Measurements from ENCODE around the gene DLG1.

Gene DLG1

DNA sequence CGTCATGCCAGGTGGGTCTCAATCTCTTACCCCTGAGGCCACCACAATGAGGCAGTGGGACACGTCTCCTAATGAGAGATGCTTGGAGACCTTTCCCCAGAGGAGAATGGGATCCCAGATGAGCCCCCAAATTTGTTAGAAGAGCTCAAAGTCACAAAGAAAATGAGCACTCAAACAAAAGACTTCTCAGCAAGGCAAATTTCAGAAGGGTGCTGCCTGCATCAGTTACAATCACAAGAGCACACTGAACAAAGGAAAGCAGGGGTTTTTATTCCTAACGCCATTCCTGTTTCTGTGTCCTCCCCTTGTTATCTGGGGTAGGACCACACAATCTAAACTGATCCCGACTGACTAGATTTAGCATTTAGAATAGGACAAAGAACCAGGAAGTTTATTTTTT, 50.1 kb downstream of the DLG1 start:
- DNase-seq (ENCODE audit: low read depth, low spot score), result no peak

DNA sequence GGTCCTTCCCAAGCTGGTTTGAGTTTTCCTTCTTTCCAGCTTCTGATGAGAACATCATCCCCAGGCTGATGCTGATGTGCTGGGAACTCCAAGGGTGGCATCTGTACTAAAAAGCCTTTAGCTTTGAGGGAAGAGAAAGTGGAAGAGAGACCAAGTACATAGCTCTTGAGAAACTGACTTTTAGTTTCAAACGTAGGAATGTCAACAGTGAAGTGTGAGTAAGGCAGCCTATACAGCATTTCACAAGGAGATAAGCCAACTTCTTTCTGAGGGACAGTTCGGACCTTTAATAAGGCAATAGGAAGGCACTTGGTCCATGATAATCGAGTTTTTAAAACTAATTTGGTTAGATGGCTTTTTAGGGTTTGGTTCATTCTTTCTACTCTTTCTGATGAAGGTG, 53.7 kb downstream of the DLG1 start:
- DNase-seq (ENCODE audit: low read depth, low spot score), result no peak

DNA sequence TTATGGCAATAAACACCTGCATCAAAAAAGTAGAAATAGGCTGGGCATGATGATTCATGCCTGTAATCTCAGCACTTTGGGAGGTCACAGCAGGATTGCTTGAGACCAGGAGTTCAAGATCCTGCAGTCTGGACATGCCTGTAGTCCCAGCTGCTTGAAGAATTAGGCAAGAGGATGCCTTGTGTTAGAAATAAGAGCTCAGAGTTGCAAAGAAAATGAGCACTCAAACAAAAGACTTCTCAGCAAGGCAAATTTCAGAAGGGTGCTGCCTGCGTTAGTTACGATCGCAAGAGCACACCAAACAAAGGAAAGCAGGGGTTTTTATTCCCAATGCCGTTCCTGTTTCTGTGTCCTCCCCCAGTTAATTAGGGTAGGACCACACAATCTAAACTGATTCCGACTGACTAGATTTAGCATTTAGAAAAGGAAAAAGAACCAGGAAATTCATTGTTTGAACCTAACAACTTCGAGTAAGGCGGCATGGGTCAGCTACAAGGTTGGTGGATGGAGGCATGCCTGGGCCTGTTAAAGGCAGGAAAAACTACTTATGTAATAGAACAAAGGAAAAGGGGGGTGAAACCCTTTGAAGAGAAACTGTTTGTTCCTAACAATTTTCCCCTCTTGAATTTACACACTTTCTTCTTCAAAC, 55.5 kb downstream of the DLG1 start:
- DNase-seq (ENCODE audit: low read depth, low spot score), result no peak

- DNase-seq (ENCODE audit: low read depth, low spot score), result no peak
These were observed 57.2 kb downstream of the DLG1 start for GRCh38 chr3:197241173-197241572.

DNA sequence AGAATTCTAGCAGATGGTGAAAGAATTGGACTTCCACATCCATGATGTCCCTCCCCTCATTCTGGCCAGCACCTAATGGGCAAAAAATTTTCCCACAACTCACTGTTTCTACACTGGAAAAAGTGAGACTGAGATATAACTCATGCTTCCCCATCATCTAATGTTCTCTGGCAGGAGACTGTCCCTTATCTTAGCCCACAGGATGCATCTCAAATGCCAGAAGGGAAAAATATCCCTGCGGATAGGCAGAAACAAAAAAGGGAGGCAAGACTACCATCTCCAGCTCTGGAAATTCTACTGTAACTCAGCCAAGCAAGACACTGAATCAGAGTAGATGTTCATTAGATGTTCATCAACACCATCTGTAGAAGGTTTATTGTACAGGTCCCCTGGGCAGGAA, 58.6 kb downstream of the DLG1 start:
- no peak for DNase-seq (ENCODE audit: low read depth, low spot score)

GRCh38 chr3:197238842-197239241, 59.6 kb downstream of the DLG1 start:
- no peak for DNase-seq (ENCODE audit: low read depth, low spot score)

GRCh38 chr3:197237897-197238296, 60.5 kb downstream of the DLG1 start:
- DNase-seq (ENCODE audit: low read depth, low spot score), result no peak

GRCh38 chr3:197236362-197236761, 62.0 kb downstream of the DLG1 start:
- DNase-seq (ENCODE audit: low read depth, low spot score), result no peak

GRCh38 chr3:197234947-197235914, 63.2 kb downstream of the DLG1 start:
- no peak for DNase-seq (ENCODE audit: low read depth, low spot score)

DNA sequence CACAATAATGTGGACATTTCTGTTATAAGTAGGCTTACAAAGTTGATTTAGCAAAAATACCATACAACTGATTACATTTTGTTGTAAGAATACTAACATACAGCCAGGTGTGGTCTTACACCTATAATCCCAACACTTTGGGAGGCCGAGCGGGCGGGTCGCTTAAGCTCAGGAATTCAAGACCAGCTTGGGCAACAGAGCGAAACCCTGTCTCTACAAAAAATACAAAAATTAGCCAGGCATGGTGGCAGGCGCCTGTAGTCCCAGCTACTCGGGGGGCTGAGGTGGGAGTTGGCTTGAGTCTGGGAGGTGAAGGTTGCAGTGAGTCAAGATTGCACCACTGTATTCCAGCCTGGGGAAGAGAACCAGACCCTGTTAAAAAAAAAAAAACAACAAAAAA, 67.1 kb downstream of the DLG1 start:
- no peak for DNase-seq (ENCODE audit: low read depth, low spot score)

- DNase-seq (ENCODE audit: low read depth, low spot score), result no peak
These were observed 68.6 kb downstream of the DLG1 start for GRCh38 chr3:197229836-197230235.

- DNase-seq (ENCODE audit: low read depth, low spot score), result no peak
These were observed 69.2 kb downstream of the DLG1 start for GRCh38 chr3:197229178-197229577.

DNA sequence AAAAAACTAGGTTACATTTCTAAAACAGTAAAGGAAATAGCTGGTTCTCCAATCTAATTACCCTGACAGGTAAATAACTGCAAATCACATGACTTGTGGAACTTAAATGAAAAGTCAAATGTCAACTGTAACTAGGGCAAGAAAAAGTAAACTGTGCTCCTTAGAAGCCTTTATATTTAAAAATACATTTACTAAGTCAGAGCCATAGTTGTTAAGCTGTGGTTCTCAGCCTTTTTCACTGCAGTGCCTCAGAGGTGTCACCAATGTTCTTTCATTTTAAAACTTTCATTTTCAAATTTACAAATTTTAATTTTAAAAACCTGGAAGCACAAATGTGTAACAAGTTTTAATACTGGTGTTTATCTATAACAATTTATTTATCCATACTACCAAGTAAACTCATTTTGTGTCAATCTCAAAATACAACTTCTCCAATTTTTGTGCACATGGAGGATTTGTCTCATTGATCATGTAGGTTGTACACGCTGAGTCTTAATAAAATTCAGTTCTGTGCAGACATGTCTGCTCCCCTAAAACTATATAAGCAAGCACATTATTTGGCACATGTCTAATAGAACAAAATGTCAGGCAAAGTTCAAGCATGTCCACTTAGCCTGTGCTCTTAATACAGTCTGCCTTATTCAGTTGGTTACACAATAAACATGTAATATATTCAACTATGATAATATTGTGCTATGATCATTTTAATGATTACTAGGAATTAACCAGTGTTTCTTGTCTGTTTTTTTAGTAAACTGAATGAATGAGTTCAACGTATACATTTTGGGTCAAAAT, 70.4 kb downstream of the DLG1 start:
- no peak for DNase-seq (ENCODE audit: low read depth, low spot score)

DNA sequence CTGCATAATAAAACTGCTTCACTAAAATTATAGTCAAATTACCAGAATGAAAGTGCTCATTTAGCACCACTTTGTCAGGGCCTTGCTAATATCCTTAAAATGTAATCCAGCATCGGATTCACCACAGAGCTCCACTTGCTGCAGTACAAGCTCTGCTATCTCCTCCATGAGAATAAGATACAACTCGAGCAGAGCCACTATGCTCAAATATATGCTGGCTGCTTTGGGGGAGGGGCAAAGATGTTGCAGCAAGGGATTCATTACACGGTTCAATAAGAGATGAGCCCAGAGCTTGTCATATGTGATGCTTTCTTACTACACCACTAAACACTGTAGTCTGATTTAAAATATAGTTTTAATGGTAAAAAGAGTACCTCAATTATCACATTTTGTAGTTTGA, 72.2 kb downstream of the DLG1 start:
- no peak for DNase-seq (ENCODE audit: low read depth, low spot score)

DNA sequence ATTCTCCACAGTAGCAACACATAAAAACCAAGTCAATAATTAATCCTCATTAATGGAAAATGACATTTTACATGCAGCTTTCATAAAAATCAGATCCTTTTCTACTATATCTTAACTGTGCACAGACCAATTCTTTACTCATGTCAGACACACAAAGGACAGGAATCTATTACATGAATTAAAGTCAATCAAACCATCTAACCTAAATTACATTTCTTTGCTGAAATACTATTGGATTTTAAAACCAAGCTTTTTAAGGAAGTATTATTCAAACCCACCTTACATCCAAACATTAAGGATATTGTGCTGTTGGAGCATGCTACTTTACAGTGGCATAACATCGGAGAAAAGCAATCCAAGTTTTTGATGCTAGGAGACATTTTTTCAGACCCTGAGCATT, 72.8 kb downstream of the DLG1 start:
- DNase-seq (ENCODE audit: low read depth, low spot score), result no peak

DNA sequence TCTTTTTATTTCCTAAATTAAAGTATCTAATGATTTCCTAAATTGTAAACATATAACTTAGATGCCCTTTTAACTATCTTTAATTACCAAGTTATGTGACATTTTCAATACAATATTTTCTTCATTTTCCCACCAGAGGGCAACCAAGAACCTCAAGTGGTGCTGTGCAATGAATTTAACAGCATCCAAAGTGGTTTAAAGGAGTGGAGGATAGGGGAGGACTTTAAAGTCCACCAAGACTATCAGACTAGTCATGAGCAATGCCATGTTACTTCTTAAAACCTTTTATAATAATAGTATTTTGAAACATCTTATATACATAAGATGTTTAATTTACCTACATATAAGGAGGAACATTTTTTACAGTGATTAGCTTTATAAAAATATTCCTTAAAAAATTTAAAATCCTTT, 74.4 kb downstream of the DLG1 start:
- no peak for DNase-seq (ENCODE audit: low read depth, low spot score)

- no peak for DNase-seq (ENCODE audit: low read depth, low spot score)
These were observed 75.5 kb downstream of the DLG1 start for GRCh38 chr3:197222937-197223370.

DNA sequence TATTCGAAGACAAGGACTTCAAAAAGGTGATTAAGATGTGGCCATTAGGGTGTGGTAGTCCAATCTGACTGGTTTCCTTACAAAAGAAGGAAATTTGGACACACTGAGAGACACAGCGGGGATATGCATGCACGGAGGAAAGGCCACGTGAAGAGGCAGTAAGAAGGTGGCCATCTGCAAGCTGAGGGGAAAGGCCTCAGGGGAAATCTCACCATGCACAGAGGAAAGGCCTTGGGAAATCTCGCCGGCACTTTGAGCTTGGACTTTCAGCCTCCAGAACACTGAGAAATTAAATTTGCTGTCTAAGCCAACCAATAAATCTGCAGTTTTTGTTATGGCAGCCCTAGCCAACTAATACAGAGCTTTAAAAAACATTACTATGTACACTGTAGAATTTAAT, 78.8 kb downstream of the DLG1 start:
- no peak for DNase-seq (ENCODE audit: low read depth, low spot score)

DNA sequence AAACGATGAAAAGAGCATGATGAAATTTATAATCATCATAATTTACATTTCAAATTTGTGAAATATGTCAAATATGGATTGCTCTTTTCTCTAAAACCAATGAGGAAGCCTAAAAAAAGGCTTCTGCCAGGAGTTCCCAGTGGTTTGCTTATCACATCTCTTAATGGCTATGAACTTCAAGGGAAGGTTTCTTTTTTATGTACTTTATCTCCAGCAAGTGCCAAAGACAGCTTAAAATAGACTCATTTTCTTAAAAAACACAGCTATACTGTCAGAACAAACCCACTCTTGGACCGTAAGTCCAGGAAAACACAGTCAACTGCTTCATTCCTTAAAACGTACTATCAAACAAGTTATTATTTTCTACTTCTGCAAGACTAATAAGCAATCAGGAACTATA, 80.2 kb downstream of the DLG1 start:
- DNase-seq (ENCODE audit: low read depth, low spot score), result no peak

- DNase-seq (ENCODE audit: low read depth, low spot score), result no peak
These were observed 81.5 kb downstream of the DLG1 start for GRCh38 chr3:197216914-197217313.

DNA sequence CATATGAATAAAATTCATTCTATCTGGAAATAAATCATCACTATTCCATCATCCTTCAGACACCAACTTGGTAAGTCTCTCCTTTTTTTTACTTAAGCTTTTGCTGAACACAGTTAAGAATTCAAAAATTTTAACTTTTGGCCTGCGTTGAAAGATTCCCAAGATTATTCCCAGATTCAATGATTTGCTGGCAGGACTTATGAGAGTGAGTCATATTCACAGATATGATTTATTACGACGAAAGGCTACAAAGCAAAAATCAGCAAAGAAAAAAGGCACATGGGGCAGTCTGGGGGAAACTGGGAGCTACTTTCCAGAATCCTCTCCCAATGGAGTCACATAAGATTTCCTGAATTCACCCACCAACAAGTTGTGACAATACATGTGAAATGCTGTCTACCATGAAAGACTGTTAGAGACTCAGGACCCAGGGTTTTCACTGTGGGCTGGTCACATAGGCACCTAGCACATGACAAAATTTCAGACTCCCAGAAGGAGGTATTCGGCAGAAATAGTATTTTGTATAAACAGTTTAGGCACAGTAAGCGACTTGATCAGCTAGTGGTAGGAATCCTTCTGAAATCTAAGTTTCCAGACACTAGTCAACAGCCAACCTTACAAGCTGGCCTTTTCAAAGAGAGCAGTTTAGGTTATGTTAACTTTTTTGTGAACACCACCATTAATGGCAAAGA, 82.1 kb downstream of the DLG1 start:
- no peak for DNase-seq (ENCODE audit: low read depth, low spot score)

DNA sequence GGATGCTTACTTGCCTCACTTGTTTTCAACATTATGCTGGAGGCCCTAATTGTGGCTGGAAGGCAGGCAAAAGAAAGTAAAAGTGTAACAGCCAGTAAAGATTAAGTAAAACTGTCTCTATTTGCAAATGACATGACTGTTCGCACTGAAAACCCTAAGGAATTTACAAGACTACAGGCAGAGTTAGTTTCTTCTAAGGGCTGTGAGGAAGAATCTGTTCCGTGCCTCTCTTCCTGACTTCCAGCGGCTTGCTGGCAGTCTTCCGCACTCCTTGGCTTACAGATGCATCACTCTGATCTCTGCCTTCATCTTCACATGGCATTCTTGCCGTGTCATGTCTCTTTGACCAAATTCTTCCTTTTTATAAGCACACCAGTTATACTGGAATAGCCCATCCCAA, 86.1 kb downstream of the DLG1 start:
- DNase-seq (ENCODE audit: low read depth, low spot score), result no peak

Measured in activated naive CD8-positive, alpha-beta T cell treated with anti-CD3 and anti-CD28 coated beads, Interleukin-2, amount 50 U/mL, for 16 hours (primary cell).